Ishikawa (cell line): ENCODE results near the gene PCBP3.

Experiments
- CEBPB ChIP-seq: IDR thresholded peaks from 2 replicates; pipeline ENCODE4 v1.6.1; 2012
- CREB1 ChIP-seq: IDR thresholded peaks from 2 replicates; pipeline ENCODE4 v1.6.1; 2012; ENCODE audit warnings: low read depth
- EGR1 ChIP-seq: IDR thresholded peaks from 2 replicates; pipeline ENCODE4 v1.6.1; 2012
- EP300 ChIP-seq: IDR thresholded peaks from 2 replicates; pipeline ENCODE4 v1.6.1; 2012; ENCODE audit warnings: borderline replicate concordance
- FOXM1 ChIP-seq: IDR thresholded peaks from 2 replicates; pipeline ENCODE4 v1.6.1; 2012; ENCODE audit warnings: low read depth, borderline replicate concordance
- NFIC ChIP-seq: IDR thresholded peaks from 2 replicates; pipeline ENCODE4 v1.6.1; 2012
- RAD21 ChIP-seq: IDR thresholded peaks from 2 replicates; pipeline ENCODE4 v1.6.1; 2012; ENCODE audit warnings: low read depth
- TAF1 ChIP-seq: IDR thresholded peaks from 2 replicates; pipeline ENCODE4 v1.6.1; 2012; ENCODE audit warnings: low read depth, mild to moderate bottlenecking
- TCF12 ChIP-seq: IDR thresholded peaks from 2 replicates; pipeline ENCODE4 v1.6.1; 2012; ENCODE audit warnings: low read depth
- TEAD4 ChIP-seq: IDR thresholded peaks from 2 replicates; pipeline ENCODE4 v1.6.1; 2012
- YY1 ChIP-seq: IDR thresholded peaks from 2 replicates; pipeline ENCODE4 v1.6.1; 2012; ENCODE audit warnings: low read depth
- ZBTB7A ChIP-seq: IDR thresholded peaks from 2 replicates; pipeline ENCODE4 v1.6.1; 2012; ENCODE audit warnings: low read depth
- TF ChIP-seq, protein P1 (sequence below): IDR thresholded peaks from 2 replicates; pipeline ENCODE4 v1.6.1; 2012; ENCODE audit warnings: low read depth, mild to moderate bottlenecking
- TF ChIP-seq, protein P2 (sequence below): IDR thresholded peaks from 2 replicates; pipeline ENCODE4 v1.6.1; 2012
- TF ChIP-seq, protein P3 (sequence below): IDR thresholded peaks from 2 replicates; pipeline ENCODE4 v1.6.1; 2012

PCBP3 gene

DNA sequence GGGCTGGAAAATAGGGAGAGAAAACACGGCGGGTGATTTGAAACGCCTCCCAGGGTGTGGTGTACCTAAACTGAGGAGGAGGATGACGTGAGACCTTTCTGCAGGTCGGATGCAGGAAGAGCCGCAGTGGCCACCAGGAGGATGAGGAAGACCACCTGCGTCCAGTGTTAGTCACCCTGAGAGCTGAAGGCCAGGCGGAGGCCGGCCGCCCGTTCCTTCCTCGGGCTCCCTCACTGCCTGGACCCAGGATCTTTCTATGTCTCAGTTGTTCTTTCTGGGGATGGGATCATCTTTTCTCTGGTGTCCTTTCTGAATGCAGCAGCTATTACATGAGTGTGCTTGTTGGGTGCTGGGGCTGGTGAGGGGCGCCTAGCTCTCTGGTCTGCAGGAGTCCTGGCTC, 263.3 kb downstream of the PCBP3 start:
- TF ChIP-seq, protein P1, sequence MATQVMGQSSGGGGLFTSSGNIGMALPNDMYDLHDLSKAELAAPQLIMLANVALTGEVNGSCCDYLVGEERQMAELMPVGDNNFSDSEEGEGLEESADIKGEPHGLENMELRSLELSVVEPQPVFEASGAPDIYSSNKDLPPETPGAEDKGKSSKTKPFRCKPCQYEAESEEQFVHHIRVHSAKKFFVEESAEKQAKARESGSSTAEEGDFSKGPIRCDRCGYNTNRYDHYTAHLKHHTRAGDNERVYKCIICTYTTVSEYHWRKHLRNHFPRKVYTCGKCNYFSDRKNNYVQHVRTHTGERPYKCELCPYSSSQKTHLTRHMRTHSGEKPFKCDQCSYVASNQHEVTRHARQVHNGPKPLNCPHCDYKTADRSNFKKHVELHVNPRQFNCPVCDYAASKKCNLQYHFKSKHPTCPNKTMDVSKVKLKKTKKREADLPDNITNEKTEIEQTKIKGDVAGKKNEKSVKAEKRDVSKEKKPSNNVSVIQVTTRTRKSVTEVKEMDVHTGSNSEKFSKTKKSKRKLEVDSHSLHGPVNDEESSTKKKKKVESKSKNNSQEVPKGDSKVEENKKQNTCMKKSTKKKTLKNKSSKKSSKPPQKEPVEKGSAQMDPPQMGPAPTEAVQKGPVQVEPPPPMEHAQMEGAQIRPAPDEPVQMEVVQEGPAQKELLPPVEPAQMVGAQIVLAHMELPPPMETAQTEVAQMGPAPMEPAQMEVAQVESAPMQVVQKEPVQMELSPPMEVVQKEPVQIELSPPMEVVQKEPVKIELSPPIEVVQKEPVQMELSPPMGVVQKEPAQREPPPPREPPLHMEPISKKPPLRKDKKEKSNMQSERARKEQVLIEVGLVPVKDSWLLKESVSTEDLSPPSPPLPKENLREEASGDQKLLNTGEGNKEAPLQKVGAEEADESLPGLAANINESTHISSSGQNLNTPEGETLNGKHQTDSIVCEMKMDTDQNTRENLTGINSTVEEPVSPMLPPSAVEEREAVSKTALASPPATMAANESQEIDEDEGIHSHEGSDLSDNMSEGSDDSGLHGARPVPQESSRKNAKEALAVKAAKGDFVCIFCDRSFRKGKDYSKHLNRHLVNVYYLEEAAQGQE = no peak
- TF ChIP-seq EGR1 = no peak
- no peak for TF ChIP-seq FOXM1
- TF ChIP-seq RAD21 = no peak

DNA sequence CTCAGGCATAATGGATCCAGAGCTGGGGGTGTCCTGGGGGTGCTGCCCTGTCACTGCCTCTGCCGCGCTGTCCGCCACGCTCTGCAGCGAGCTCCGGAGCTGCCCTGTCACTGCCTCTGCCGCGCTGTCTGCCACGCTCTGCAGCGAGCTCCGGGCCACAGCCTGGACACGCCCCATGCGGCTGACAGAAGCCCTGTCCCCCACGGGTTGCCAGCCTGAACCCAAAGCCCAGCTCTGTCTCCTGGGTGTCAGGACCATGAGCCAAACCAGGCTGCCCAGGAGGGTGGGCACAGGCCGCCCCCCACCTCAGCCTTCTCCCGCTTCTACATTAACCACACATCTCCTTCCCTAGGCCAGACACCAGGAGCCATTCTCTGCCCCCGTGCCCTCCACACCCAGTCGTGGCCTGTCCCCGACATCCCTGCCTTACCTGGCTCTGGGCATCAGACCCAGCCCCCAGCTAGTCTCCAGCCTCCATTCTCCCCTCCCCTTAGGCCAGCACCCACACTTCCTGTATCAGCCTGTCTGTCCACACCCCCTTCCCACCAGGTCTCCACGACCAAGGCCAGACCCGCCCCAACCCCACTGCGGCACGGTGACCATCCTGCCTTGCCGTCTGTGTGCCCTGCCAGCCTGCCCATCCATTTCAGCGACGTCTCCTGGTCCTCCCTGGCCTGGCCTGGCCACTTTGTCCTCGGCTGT, 265.2 kb downstream of the PCBP3 start:
- TF ChIP-seq CREB1 = no peak
- no peak for TF ChIP-seq TEAD4
- TF ChIP-seq RAD21 = no peak
- TF ChIP-seq FOXM1 = no peak
- no peak for TF ChIP-seq EP300
- no peak for TF ChIP-seq TAF1
- no peak for TF ChIP-seq TCF12
- TF ChIP-seq, protein P2, sequence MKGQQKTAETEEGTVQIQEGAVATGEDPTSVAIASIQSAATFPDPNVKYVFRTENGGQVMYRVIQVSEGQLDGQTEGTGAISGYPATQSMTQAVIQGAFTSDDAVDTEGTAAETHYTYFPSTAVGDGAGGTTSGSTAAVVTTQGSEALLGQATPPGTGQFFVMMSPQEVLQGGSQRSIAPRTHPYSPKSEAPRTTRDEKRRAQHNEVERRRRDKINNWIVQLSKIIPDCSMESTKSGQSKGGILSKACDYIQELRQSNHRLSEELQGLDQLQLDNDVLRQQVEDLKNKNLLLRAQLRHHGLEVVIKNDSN = no peak
- TF ChIP-seq EGR1 = no peak
- no peak for TF ChIP-seq NFIC
- no peak for TF ChIP-seq CEBPB

DNA sequence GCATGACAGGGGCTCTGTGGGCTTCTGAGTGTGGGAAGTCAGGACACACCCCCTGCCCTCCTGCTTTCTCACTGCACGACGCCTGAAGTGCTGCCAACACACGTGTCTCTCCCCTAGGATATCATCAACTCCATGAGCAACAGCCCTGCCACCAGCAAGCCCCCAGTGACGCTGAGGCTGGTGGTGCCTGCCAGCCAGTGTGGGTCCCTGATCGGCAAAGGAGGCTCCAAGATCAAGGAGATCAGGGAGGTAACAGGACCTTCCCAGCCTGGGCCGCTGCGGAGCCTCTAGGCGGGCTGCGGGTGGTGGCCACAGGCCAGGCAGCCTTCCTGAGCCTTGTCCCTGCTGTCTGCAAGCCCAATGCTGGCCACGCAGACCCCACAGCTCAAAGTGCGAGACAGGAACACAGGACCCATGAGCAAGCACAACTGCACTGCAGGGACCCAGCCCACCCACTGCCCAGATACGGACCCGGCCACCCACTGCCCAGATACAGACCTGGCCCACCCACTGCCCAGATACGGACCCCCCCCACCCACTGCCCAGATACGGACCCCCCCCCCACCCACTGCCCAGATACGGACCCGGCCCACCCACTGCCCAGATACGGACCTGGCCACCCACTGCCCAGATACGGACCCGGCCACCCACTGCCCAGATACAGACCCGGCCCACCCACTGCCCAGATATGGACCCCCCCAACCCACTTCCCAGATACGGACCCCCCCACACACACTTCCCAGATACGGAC, 265.9 kb downstream of the PCBP3 start:
- TF ChIP-seq, protein P3, sequence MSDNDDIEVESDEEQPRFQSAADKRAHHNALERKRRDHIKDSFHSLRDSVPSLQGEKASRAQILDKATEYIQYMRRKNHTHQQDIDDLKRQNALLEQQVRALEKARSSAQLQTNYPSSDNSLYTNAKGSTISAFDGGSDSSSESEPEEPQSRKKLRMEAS = peak; percentile 18; the same call in 1 of the 2 replicates
- TF ChIP-seq, protein P1 = no peak

DNA sequence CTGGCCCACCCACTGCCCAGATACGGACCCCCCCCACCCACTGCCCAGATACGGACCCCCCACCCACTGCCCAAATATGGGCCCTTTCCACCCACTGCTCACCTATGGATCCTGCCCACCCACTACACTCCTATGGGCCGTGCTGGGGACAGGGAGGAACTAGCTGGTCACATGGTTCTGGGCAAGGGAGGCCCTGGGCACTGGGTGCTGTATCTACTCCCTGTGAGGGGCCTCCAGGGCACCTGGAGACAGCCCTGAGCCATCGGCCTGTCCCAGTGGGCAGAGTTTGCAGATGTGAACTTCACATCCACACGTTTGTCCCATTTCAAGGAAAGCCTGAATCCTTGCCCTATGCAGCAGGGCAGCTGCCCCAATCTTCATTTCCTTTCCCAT, 266.6 kb downstream of the PCBP3 start:
- no peak for TF ChIP-seq NFIC
- no peak for TF ChIP-seq TEAD4
- no peak for TF ChIP-seq EP300
- TF ChIP-seq FOXM1 = no peak
- no peak for TF ChIP-seq TAF1
- no peak for TF ChIP-seq YY1
- TF ChIP-seq, protein P3 = no peak
- no peak for TF ChIP-seq CREB1
- TF ChIP-seq RAD21 = no peak
- TF ChIP-seq, protein P2 = no peak
- no peak for TF ChIP-seq EGR1
- no peak for TF ChIP-seq ZBTB7A
- TF ChIP-seq, protein P1 = no peak
- no peak for TF ChIP-seq CEBPB
- TF ChIP-seq TCF12 = no peak
